Neural cell (in vitro differentiated cells): ENCODE results near the gene MRPL36. TPM values are rescaled to one million over a fixed set of nuclear protein-coding genes. Genes with fewer than 3 reads are reported as not detected.

ENCODE experiments used
- H2AFZ ChIP-seq: fragments of 200-600, 300-800 bp; sonication (generic), shearing (Covaris generic); 2 replicates; pipeline ENCODE4 v1.6.0; 2014; ENCODE audit warnings: low read depth, mild to moderate bottlenecking, antibody characterized with exemption, low read length, moderate library complexity
- H3F3A ChIP-seq: fragments of 200-600 bp; shearing (Covaris generic); 2 replicates; pipeline ENCODE4 v1.6.1; 2016; ENCODE audit warnings: mild to moderate bottlenecking, moderate library complexity, mixed read lengths, antibody characterized with exemption, low read length; ENCODE audit not compliant: insufficient read depth, poor library complexity, severe bottlenecking
- H3K27ac ChIP-seq: fragments of 200-600, 300-800 bp; sonication (generic), shearing (Covaris generic); 2 replicates; pipeline ENCODE4 v1.5.1; 2014; ENCODE audit warnings: mild to moderate bottlenecking, low read length, moderate library complexity
- H3K27me3 ChIP-seq: fragments of 300-800, 200-600 bp; sonication (generic), shearing (Covaris generic); 2 replicates; pipeline ENCODE4 v1.6.0; 2014; ENCODE audit warnings: mild to moderate bottlenecking, low read depth, low read length, moderate library complexity; ENCODE audit not compliant: insufficient read depth
- H3K36me3 ChIP-seq: fragments of 300-800, 200-600 bp; sonication (generic), shearing (Covaris generic); 2 replicates; pipeline ENCODE4 v1.5.1; 2014; ENCODE audit warnings: mild to moderate bottlenecking, antibody characterized with exemption, low read length, moderate library complexity; ENCODE audit not compliant: insufficient read depth
- H3K4me2 ChIP-seq: fragments of 300-800, 200-600 bp; sonication (generic), shearing (Covaris generic); 2 replicates; pipeline ENCODE4 v1.6.0; 2014; ENCODE audit warnings: mild to moderate bottlenecking, low read length
- H3K4me3 ChIP-seq: fragments of 300-800, 200-600 bp; sonication (generic), shearing (Covaris generic); 2 replicates; pipeline ENCODE4 v1.5.1; 2014; ENCODE audit warnings: mild to moderate bottlenecking, low read length, moderate library complexity
- H3K79me2 ChIP-seq: fragments of 200-600 bp; shearing (Covaris generic); replicated peaks from 2 replicates; pipeline ENCODE4 v1.6.0; 2014; ENCODE audit warnings: mild to moderate bottlenecking, low read length, moderate library complexity; ENCODE audit not compliant: insufficient read depth
- H3K9ac ChIP-seq: fragments of 300-800, 200-600 bp; sonication (generic), shearing (Covaris generic); 2 replicates; pipeline ENCODE4 v1.6.1; 2016; ENCODE audit warnings: mild to moderate bottlenecking, low read length, mixed read lengths
- H3K9me2 ChIP-seq: fragments of 200-600 bp; shearing (Covaris generic); 2 replicates; pipeline ENCODE4 v1.6.1; 2016; ENCODE audit warnings: mild to moderate bottlenecking, low read length, mixed read lengths; ENCODE audit not compliant: insufficient read depth
- H3K9me3 ChIP-seq: fragments of 200-600, 300-800 bp; sonication (generic), shearing (Covaris generic); 2 replicates; pipeline ENCODE4 v1.6.1; 2016; ENCODE audit warnings: mild to moderate bottlenecking, mixed run types, low read length, moderate library complexity, mixed read lengths
- H4K20me1 ChIP-seq: fragments of 200-600 bp; shearing (Covaris generic); 2 replicates; pipeline ENCODE4 v1.6.1; 2016; ENCODE audit warnings: mild to moderate bottlenecking, mixed run types; ENCODE audit not compliant: insufficient read depth
- CTCF ChIP-seq: fragments of 450-650 bp; IDR thresholded peaks from 2 replicates; pipeline ENCODE4 v1.5.1; 2014; ENCODE audit warnings: antibody characterized with exemption, mild to moderate bottlenecking, moderate library complexity; ENCODE audit not compliant: poor library complexity, severe bottlenecking
- EP300 ChIP-seq: fragments of 450-650 bp; conservative IDR thresholded peaks from 2 replicates; pipeline ENCODE4 v1.6.1; 2014; ENCODE audit warnings: antibody characterized with exemption, mild to moderate bottlenecking, moderate library complexity; ENCODE audit not compliant: poor library complexity, severe bottlenecking
- EZH2 ChIP-seq: fragments of 200-600, 300-800 bp; shearing (Covaris generic), sonication (generic); IDR thresholded peaks from 2 replicates; pipeline ENCODE4 v1.6.1; 2014; ENCODE audit warnings: antibody characterized with exemption, low read length, borderline replicate concordance, mild to moderate bottlenecking; ENCODE audit not compliant: insufficient read depth, poor library complexity, severe bottlenecking
- MXI1 ChIP-seq: fragments of 450-650 bp; conservative IDR thresholded peaks from 2 replicates; pipeline ENCODE4 v1.6.1; 2014; ENCODE audit warnings: antibody characterized with exemption, mild to moderate bottlenecking; ENCODE audit not compliant: poor library complexity, severe bottlenecking
- POLR2AphosphoS5 ChIP-seq: IDR thresholded peaks from 2 replicates; pipeline ENCODE4 v1.6.1; 2012
- RAD21 ChIP-seq: fragments of 450-650 bp; conservative IDR thresholded peaks from 2 replicates; pipeline ENCODE4 v1.6.1; 2014; ENCODE audit warnings: antibody characterized with exemption, mild to moderate bottlenecking, moderate library complexity
- REST ChIP-seq: IDR thresholded peaks from 2 replicates; pipeline ENCODE4 v1.6.1; 2012; ENCODE audit warnings: borderline replicate concordance
- SMC3 ChIP-seq: fragments of 450-650 bp; conservative IDR thresholded peaks from 2 replicates; pipeline ENCODE4 v1.6.1; 2014; ENCODE audit warnings: antibody characterized with exemption, mild to moderate bottlenecking, moderate library complexity; ENCODE audit not compliant: poor library complexity
- TAF1 ChIP-seq: IDR thresholded peaks from 2 replicates; pipeline ENCODE4 v1.6.1; 2012; ENCODE audit warnings: low read depth
- polyA plus RNA-seq: library from polyadenylated mRNA; depleted of rRNA; stranded (reverse); fragments of >200 nt; gene quantifications from 2 replicates; pipeline ENCODE4 v1.2.3, GENCODE V29; 2014

Gene MRPL36
- polyA plus RNA-seq, 1 donor from 2014 or later: 51.9 TPM

DNA sequence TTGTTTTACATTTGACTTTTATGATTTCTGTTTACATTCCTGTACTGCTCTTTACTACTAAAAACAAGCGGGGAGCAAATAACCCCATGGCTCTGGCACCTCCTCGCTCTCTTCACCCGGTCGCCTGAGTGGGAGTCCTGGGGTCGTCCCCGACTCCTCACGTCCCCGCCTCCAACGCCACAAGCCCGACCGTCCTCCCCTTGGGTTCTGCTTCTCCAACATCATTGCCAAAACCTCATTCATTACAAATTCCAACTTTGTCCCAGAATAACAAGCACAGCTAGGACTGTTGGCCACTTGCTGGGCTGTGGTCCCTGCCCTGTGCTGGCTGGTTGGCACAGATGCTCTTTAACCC is 35.1 kb downstream of the MRPL36 start:
- Histone ChIP-seq H3K9me3 (no peaks in the 10 kb centered on the region), H3K36me3 (no peaks in the 10 kb centered on the region), H3K27me3 (no peaks in the 10 kb centered on the region), H3K4me2 (no peak overlapping the region), H3K9ac (no peak overlapping the region), H3K4me3 (no peak overlapping the region), H3K79me2 (no peaks in the 10 kb centered on the region), H2AFZ (no peak overlapping the region), H3K27ac (no peak overlapping the region), H3F3A (no peaks in the 10 kb centered on the region), H4K20me1 (no peaks in the 10 kb centered on the region), H3K9me2 (no peaks in the 10 kb centered on the region)
- TF ChIP-seq REST: no peak
- no peak for TF ChIP-seq MXI1
- no peak for TF ChIP-seq SMC3
- TF ChIP-seq POLR2AphosphoS5: no peak
- TF ChIP-seq EZH2: no peak
- TF ChIP-seq RAD21: no peak
- TF ChIP-seq CTCF: no peak
- no peak for TF ChIP-seq EP300
- no peak for TF ChIP-seq TAF1

- no peaks in the 10 kb centered on the region for H3F3A ChIP-seq
- no peaks in the 10 kb centered on the region for H3K9me2 ChIP-seq
- H3K9ac ChIP-seq: no peak overlapping the region
- H2AFZ ChIP-seq: no peak overlapping the region
- no peak overlapping the region for H3K4me2 ChIP-seq
- no peaks in the 10 kb centered on the region for H3K27me3 ChIP-seq
- H3K79me2 ChIP-seq: no peaks in the 10 kb centered on the region
- H4K20me1 ChIP-seq: no peaks in the 10 kb centered on the region
- H3K27ac ChIP-seq: no peak overlapping the region
- no peaks in the 10 kb centered on the region for H3K9me3 ChIP-seq
- H3K36me3 ChIP-seq: no peaks in the 10 kb centered on the region
- no peak overlapping the region for H3K4me3 ChIP-seq
- TF ChIP-seq CTCF (no peak), TAF1 (no peak), MXI1 (no peak), EZH2 (no peak), REST (no peak), SMC3 (no peak), POLR2AphosphoS5 (no peak), RAD21 (no peak), EP300 (no peak)
Measured at GRCh38 chr5:1763960-1764605, 35.6 kb downstream of the MRPL36 start.
